Panc1 (cell line): ENCODE data around the gene ZSWIM8. TPM values are rescaled to one million over a fixed set of nuclear protein-coding genes. Genes with fewer than 3 reads are reported as not detected.
A peak's percentile ranks its signal among the peaks of the same experiment; 100 is the strongest.

Experiments
- ATAC-seq: fragments of 200-7000 bp; cut with Tn5 transposase; 2 replicates; pipeline ENCODE4 v1.9.1; 2020; ENCODE audit warnings: mild to moderate bottlenecking, moderate library complexity
- BruUV-seq: library from RNA; stranded (reverse); fragments of 400-500 nt; replicated peaks from 2 replicates; lab custom pipeline; 2021; lab: Mats Ljungman, UMichigan
- CTCF ChIA-PET: fragments of 300-600 bp; sonication (Branson Sonifier 250); formaldehyde crosslinking; loops from one replicate; lab custom pipeline; 2022; ENCODE audit warnings: antibody characterized with exemption; lab: Charles Lee
- POLR2A ChIA-PET: fragments of 300-600 bp; sonication (Branson Sonifier 250); formaldehyde crosslinking; loops from one replicate; lab custom pipeline; 2022; ENCODE audit warnings: antibody characterized with exemption; lab: Charles Lee
- DNase-seq: peaks from one replicate; pipeline ENCODE4 v3.0.0-alpha.2; 2010; ENCODE audit warnings: low read depth, low spot score
- H3K27ac ChIP-seq: 2 replicates; pipeline ENCODE4 v1.5.1; 2011; ENCODE audit warnings: mild to moderate bottlenecking, low read length, inconsistent platforms
- H3K27me3 ChIP-seq: fragments of 200-500 bp; sonication (Bioruptor generic); 2 replicates; pipeline ENCODE4 v1.6.0; 2014; ENCODE audit warnings: low read length, inconsistent platforms; ENCODE audit not compliant: control insufficient read depth, insufficient read depth
- H3K36me3 ChIP-seq: fragments of 200-500 bp; sonication (Bioruptor generic); 2 replicates; pipeline ENCODE4 v1.5.1; 2014; ENCODE audit warnings: inconsistent platforms, mild to moderate bottlenecking, low read length, moderate library complexity; ENCODE audit not compliant: control insufficient read depth, insufficient read depth
- H3K4me1 ChIP-seq: 2 replicates; pipeline ENCODE4 v1.5.1; 2011; ENCODE audit warnings: inconsistent platforms, mild to moderate bottlenecking, low read length, moderate library complexity; ENCODE audit not compliant: control insufficient read depth, insufficient read depth
- H3K4me3 ChIP-seq, 2 experiments: 2 replicates each; pipeline ENCODE4 v1.5.1; 2011 to 2012; ENCODE audit warnings: low read depth in 2 of 2, low read length in 2 of 2, mild to moderate bottlenecking in 2 of 2, inconsistent platforms in 1 of 2, moderate library complexity in 1 of 2
- H3K9me3 ChIP-seq: fragments of 200-500 bp; sonication (Bioruptor generic); 2 replicates; pipeline ENCODE4 v1.5.1; 2014; ENCODE audit warnings: low read depth, mild to moderate bottlenecking, inconsistent platforms, low read length, moderate library complexity; ENCODE audit not compliant: control insufficient read depth, insufficient read depth
- CTCF ChIP-seq: fragments of 450-650 bp; IDR thresholded peaks from 2 replicates; pipeline ENCODE4 v1.5.1; 2017; ENCODE audit warnings: mild to moderate bottlenecking
- POLR2AphosphoS5 ChIP-seq: IDR thresholded peaks from 2 replicates; pipeline ENCODE4 v1.6.1; 2012; ENCODE audit warnings: mild to moderate bottlenecking, low read depth, low read length, moderate library complexity
- REST ChIP-seq, 2 experiments: IDR thresholded peaks; 2 replicates each; pipeline ENCODE4 v1.6.1; 2011 to 2012; ENCODE audit warnings: low read depth in 2 of 2, control low read depth in 1 of 2, low read length in 1 of 2, mild to moderate bottlenecking in 1 of 2, moderate library complexity in 1 of 2; ENCODE audit not compliant: insufficient read depth in 1 of 2
- SIN3A ChIP-seq: IDR thresholded peaks from 2 replicates; pipeline ENCODE4 v1.6.1; 2012; ENCODE audit warnings: low read depth, mild to moderate bottlenecking, low read length, moderate library complexity, borderline replicate concordance; ENCODE audit not compliant: insufficient read depth
- TCF7L2 ChIP-seq: IDR thresholded peaks from 2 replicates; pipeline ENCODE4 v1.6.1; 2011; ENCODE audit warnings: mild to moderate bottlenecking, low read depth, low read length, inconsistent platforms
- in situ Hi-C: cut with HindIII; loops from 2 replicates; pipeline ENCODE4 v1.10.0; 2016; ENCODE audit warnings: low sequenced_read_pairs, low pct_unique_long_range_greater_than_20kb
- intact Hi-C: fragments of 100-400 bp; cut with micrococcal nuclease; formaldehyde crosslinking; loops from one replicate; pipeline ENCODE4 v1.10.0; 2022; ENCODE audit not compliant: unreplicated experiment
- total RNA-seq: library from RNA; stranded (reverse); gene quantifications from one replicate; pipeline ENCODE4 v1.2.1, GENCODE V29; 2021; ENCODE audit not compliant: unreplicated experiment

Gene ZSWIM8
- total RNA-seq, 1 experiment from 2014 or later: 109 TPM

- no TSS peak for BruUV-seq
- Histone ChIP-seq H3K9me3 (no peaks in the 10 kb centered on the region), H3K4me3 (no peak overlapping the region), H3K27me3 (no peaks in the 10 kb centered on the region), H3K27ac (no peak overlapping the region), H3K4me1 (no peaks in the 10 kb centered on the region), H3K36me3 (peaks cover 15% of the 10 kb centered on the region)
- TF ChIP-seq TCF7L2 (no peak), POLR2AphosphoS5 (no peak), CTCF (no peak), SIN3A (no peak), REST (IDR thresholded peaks at IDR 0.05; ENCODE audit: insufficient read depth in 1 of 2, low read depth in 2 of 2, low read length in 1 of 2) (no peak)
- CTCF ChIA-PET: no interaction called here
- POLR2A ChIA-PET: no interaction called here
- in situ Hi-C loops: no loop called here
- ATAC-seq: no peak
- no peak for DNase-seq
- intact Hi-C loops: no loop called here
Observed at GRCh38 chr10:73798087-73798486, 12.7 kb downstream of the ZSWIM8 start.

- H3K4me3 ChIP-seq: no peak overlapping the region
- no peak for TF ChIP-seq CTCF
- TF ChIP-seq TCF7L2: no peak
- TF ChIP-seq REST (IDR thresholded peaks at IDR 0.05; ENCODE audit: insufficient read depth in 1 of 2, low read depth in 2 of 2, low read length in 1 of 2): no peak
- TF ChIP-seq POLR2AphosphoS5: peak; percentile 36; the same call in 1 of the 2 replicates
- TF ChIP-seq SIN3A: no peak
- H3K27ac ChIP-seq: no peak overlapping the region
- ChIA-PET CTCF (no interaction called here), POLR2A (no interaction called here)
- no peaks in the 10 kb centered on the region for H3K4me1 ChIP-seq
- DNase-seq: no peak
- in situ Hi-C loops (no loop called here), intact Hi-C loops (no loop called here)
- BruUV-seq: no TSS peak
- no peaks in the 10 kb centered on the region for H3K27me3 ChIP-seq
- ATAC-seq: no peak
- peaks cover 15% of the 10 kb centered on the region for H3K36me3 ChIP-seq
- H3K9me3 ChIP-seq: no peaks in the 10 kb centered on the region
Observed at GRCh38 chr10:73798927-73799560, 13.6 kb downstream of the ZSWIM8 start.
